Neural crest cell (in vitro differentiated cells): Measurements from ENCODE around the gene OCIAD1. TPM values are rescaled to one million over a fixed set of nuclear protein-coding genes. Genes with fewer than 3 reads are reported as not detected.
A peak's percentile ranks its signal among the peaks of the same experiment; 100 is the strongest.

Experiments used
- DNase-seq: peaks from one replicate; pipeline ENCODE4 v3.0.0; 2021; ENCODE audit warnings: low read depth, mixed read lengths, low spot score
- H3K27ac Mint-ChIP-seq: one replicate; pipeline ENCODE4 v1.8.0; 2021; ENCODE audit warnings: mild to moderate bottlenecking, mixed read lengths; ENCODE audit not compliant: unreplicated experiment
- H3K27me3 Mint-ChIP-seq: 2 replicates; pipeline ENCODE4 v1.8.0; 2021; ENCODE audit warnings: low read depth, mild to moderate bottlenecking, mixed read lengths
- H3K36me3 Mint-ChIP-seq: 2 replicates; pipeline ENCODE4 v1.8.0; 2021; ENCODE audit warnings: low read depth, mild to moderate bottlenecking, mixed read lengths
- H3K4me1 Mint-ChIP-seq: 2 replicates; pipeline ENCODE4 v1.8.0; 2021; ENCODE audit warnings: mixed read lengths
- H3K4me3 Mint-ChIP-seq: one replicate; pipeline ENCODE4 v1.8.0; 2021; ENCODE audit warnings: mild to moderate bottlenecking, mixed read lengths
- H3K9me3 Mint-ChIP-seq: 2 replicates; pipeline ENCODE4 v1.8.0; 2021; ENCODE audit warnings: mixed read lengths
- CTCF ChIP-seq: fragments of 200-600 bp; sonication (generic); conservative IDR thresholded peaks from 2 replicates; pipeline ENCODE4 v1.5.0; 2021; ENCODE audit warnings: antibody characterized with exemption, mild to moderate bottlenecking
- total RNA-seq: library from RNA; stranded (reverse); gene quantifications from 2 replicates; pipeline ENCODE4 v1.2.1, GENCODE V29; 2021

OCIAD1 gene
- total RNA-seq, 1 donor from 2014 or later: 129 TPM

DNA sequence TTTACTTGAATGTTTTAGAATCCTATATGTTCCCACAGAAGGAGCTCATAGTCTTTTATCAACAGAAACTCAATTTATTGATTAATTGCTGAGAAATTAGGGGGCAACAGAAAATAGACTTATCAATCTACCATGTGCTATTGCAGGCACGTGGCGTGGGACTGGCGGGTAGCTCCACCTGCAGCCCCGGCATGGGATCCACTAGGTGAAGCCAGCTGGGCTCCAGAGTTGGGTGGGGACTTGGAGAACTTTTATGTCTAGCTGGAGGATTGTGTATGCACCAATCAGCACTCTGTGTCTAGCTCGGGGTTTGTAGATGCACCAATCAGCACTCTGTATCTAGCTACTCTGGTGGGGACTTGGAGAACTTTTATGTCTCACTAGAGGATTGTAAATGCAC, 3.3 kb upstream of the OCIAD1 start:
- Mint-ChIP-seq H3K27ac (no peak overlapping the region), H3K27me3 (no peaks in the 10 kb centered on the region), H3K4me1 (peaks cover 23% of the 10 kb centered on the region), H3K4me3 (no peak overlapping the region), H3K36me3 (peaks cover 6% of the 10 kb centered on the region), H3K9me3 (peaks cover 6% of the 10 kb centered on the region)
- DNase-seq: no peak
- no peak for TF ChIP-seq CTCF

- Mint-ChIP-seq H3K4me1 (peaks cover 25% of the 10 kb centered on the region), H3K27ac (peak overlapping the region; percentile 100), H3K4me3 (peak overlapping the region; percentile 100), H3K9me3 (peaks cover 6% of the 10 kb centered on the region), H3K36me3 (peaks cover 16% of the 10 kb centered on the region), H3K27me3 (no peaks in the 10 kb centered on the region)
- DNase-seq: no peak
- TF ChIP-seq CTCF: no peak
Observed at GRCh38 chr4:48831532-48832030, 693 bp downstream of the OCIAD1 start.

GRCh38 chr4:48832571-48832970, 1.7 kb downstream of the OCIAD1 start:
- DNase-seq: no peak
- Mint-ChIP-seq H3K36me3 (peaks cover 16% of the 10 kb centered on the region), H3K9me3 (peaks cover 6% of the 10 kb centered on the region), H3K4me3 (peak overlapping the region; percentile 100), H3K27ac (no peak overlapping the region), H3K4me1 (peaks cover 25% of the 10 kb centered on the region), H3K27me3 (no peaks in the 10 kb centered on the region)
- no peak for TF ChIP-seq CTCF

DNA sequence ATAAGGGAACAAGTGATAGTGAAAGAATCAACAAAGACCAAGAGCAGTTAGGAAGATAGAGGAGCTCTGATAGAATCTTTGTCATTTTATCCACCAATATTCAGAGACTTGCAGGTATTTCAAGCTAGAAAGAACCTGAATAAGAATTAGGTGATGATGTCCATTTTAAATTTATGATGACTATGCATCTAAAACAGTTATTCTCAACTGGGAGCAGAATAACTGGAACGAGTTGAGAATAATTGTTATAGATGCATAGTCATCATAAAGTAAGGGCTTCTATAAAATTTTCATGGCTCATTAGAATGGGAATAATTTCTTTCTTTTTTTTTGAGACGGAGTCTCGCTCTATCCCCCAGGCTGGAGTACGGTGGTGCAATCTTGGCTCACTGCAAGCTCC, 5.8 kb downstream of the OCIAD1 start:
- TF ChIP-seq CTCF: no peak
- Mint-ChIP-seq H3K36me3 (peaks cover 10% of the 10 kb centered on the region), H3K4me1 (peaks cover 12% of the 10 kb centered on the region), H3K9me3 (no peaks in the 10 kb centered on the region), H3K27me3 (no peaks in the 10 kb centered on the region), H3K27ac (no peak overlapping the region), H3K4me3 (no peak overlapping the region)
- no peak for DNase-seq

GRCh38 chr4:48841045-48841827, 10.3 kb downstream of the OCIAD1 start:
- no peaks in the 10 kb centered on the region for H3K9me3 Mint-ChIP-seq
- DNase-seq: no peak
- no peaks in the 10 kb centered on the region for H3K27me3 Mint-ChIP-seq
- H3K27ac Mint-ChIP-seq: no peak overlapping the region
- H3K4me3 Mint-ChIP-seq: no peak overlapping the region
- H3K4me1 Mint-ChIP-seq: no peaks in the 10 kb centered on the region
- peaks cover 20% of the 10 kb centered on the region for H3K36me3 Mint-ChIP-seq
- TF ChIP-seq CTCF: no peak
